ENCODE data around the gene PLCB4.

- no peak for TF ChIP-seq CTCF (IDR thresholded peaks at IDR 0.05)
- no peak for TF ChIP-seq EZH2phosphoT487 (IDR thresholded peaks at IDR 0.05; ENCODE audit: borderline replicate concordance, low read depth)
- TF ChIP-seq JUND (IDR thresholded peaks at IDR 0.05) = no peak
- TF ChIP-seq POLR2AphosphoS5 (IDR thresholded peaks at IDR 0.05; ENCODE audit: low read depth, low read length) = no peak
- no peak for TF ChIP-seq TEAD4 (IDR thresholded peaks at IDR 0.05; ENCODE audit: borderline replicate concordance, insufficient read depth)
- no peak for TF ChIP-seq FOXM1 (IDR thresholded peaks at IDR 0.05; ENCODE audit: low read depth)
- TF ChIP-seq, protein P1, sequence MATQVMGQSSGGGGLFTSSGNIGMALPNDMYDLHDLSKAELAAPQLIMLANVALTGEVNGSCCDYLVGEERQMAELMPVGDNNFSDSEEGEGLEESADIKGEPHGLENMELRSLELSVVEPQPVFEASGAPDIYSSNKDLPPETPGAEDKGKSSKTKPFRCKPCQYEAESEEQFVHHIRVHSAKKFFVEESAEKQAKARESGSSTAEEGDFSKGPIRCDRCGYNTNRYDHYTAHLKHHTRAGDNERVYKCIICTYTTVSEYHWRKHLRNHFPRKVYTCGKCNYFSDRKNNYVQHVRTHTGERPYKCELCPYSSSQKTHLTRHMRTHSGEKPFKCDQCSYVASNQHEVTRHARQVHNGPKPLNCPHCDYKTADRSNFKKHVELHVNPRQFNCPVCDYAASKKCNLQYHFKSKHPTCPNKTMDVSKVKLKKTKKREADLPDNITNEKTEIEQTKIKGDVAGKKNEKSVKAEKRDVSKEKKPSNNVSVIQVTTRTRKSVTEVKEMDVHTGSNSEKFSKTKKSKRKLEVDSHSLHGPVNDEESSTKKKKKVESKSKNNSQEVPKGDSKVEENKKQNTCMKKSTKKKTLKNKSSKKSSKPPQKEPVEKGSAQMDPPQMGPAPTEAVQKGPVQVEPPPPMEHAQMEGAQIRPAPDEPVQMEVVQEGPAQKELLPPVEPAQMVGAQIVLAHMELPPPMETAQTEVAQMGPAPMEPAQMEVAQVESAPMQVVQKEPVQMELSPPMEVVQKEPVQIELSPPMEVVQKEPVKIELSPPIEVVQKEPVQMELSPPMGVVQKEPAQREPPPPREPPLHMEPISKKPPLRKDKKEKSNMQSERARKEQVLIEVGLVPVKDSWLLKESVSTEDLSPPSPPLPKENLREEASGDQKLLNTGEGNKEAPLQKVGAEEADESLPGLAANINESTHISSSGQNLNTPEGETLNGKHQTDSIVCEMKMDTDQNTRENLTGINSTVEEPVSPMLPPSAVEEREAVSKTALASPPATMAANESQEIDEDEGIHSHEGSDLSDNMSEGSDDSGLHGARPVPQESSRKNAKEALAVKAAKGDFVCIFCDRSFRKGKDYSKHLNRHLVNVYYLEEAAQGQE (IDR thresholded peaks at IDR 0.05; ENCODE audit: low read depth, low read length) = no peak
- TF ChIP-seq EP300 (IDR thresholded peaks at IDR 0.05; ENCODE audit: borderline replicate concordance in 1 of 2, low read depth in 1 of 2, low read length in 1 of 2) = no peak
- no peak for TF ChIP-seq RFX5 (IDR thresholded peaks at IDR 0.05; ENCODE audit: low read length)
Measured at GRCh38 chr20:9487231-9487630, 418.3 kb downstream of the PLCB4 start.

All from SK-N-SH (cell line).